HG03066 (cell line): ENCODE data around the gene DGKQ.

Experiments used
- ATAC-seq: cut with Tn5 transposase; IDR thresholded peaks from one replicate; pipeline ENCODE4 v1.9.1; 2021; ENCODE audit warnings: low read depth; ENCODE audit not compliant: unreplicated experiment

DGKQ gene

DNA sequence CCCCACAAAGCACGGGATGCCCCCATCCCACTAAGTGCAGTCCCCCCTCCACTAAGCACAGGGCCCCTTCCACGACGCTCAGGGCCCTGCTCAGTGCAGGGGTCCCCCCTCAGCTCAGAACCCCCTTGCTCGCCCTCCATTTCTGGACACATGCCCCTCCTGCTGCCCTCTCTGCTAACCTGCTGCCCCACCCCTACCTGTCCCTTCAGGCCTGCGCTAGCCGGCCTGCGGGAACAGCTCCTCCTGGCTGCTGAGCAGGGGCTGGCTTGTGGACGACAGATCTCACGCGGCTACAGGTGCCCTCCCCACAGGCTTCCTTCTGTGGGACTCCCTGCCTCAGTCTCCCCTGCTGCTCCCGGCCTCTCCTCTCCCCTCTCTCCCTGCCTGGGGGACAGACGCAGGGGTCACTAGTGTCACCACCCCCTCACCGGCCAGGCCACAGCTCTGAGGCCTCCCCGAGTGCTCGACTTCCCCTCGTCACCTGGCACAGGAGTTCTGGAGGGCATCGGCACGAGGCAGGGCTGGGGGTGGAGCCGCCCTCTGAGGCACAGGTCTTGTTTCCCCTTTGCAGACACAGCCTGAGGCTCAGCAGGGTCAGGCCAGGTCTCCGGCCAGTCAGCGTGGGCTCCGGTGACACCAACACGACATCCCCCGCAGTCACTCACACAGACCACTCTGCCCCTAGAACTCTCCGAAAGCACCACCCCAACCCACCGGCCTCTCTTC is 62.8 kb downstream of the DGKQ start:
- no peak for ATAC-seq

DNA sequence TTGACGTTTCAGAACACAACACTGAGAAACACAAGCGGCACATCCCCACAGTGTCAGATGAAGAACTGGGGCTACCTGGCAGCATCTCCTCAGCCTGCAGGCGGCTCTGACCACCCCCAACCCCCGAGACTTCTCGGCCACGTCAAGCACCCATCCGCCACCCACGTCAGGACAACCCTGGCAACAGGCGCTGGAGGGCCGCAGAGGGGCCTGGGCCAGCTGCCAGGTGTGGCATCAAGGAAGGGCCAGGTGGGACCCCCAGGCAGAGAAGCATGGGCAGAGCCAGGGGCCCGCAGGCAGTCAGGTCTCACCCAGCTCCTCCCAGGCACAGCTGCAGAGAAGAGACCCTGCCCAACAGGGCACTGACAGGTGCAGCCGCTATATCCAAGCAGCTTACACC is 63.5 kb downstream of the DGKQ start:
- ATAC-seq, result no peak

DNA sequence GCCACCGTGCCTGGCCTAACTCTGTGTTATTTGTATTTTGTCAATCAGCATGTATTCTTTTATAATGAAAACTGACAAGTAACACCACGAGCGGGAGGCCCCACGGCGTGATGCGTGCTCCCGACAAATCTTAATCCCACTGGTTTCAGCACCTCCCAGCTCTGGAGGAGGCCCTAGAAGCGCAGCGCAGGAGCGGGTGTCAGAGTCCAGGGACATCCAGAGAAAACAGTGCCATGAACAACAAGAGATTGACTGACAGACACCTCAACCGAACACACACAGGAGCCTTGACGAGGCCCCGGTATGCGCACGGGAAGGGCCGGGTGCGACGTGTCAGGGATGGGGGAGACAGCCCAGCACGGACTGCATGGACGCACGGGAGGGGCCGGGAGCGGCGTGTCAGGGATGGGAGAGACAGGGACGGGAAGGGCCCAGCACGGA is 64.2 kb downstream of the DGKQ start:
- no peak for ATAC-seq
